HG03354 (cell line): ENCODE data around the gene LXN.

Experiments used
- ATAC-seq: cut with Tn5 transposase; IDR thresholded peaks from one replicate; pipeline ENCODE4 v1.9.1; 2021; ENCODE audit warnings: mild to moderate bottlenecking; ENCODE audit not compliant: unreplicated experiment, poor library complexity, severe bottlenecking

The LXN gene

GRCh38 chr3:158679547-158680000, 7.1 kb upstream of the LXN start:
- ATAC-seq = no peak

DNA sequence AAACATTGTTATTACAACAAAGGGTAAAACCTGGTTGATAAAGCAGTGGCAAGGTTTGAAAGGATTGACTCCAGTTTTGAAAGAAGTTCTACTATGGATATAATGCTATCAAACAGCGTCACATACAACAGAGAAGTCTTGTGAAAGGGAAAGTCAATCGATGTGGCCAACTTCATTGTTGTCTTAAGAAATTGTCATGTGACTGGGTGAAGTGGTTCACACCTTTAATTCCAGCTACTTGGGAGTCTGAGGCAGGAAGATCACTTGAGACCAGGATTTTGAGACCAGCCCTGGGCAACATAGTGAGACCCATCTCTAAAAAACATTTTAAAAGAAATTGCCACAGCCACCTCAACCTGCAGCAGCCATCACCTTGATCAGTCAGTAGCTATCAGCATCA, 6.2 kb upstream of the LXN start:
- ATAC-seq = no peak

DNA sequence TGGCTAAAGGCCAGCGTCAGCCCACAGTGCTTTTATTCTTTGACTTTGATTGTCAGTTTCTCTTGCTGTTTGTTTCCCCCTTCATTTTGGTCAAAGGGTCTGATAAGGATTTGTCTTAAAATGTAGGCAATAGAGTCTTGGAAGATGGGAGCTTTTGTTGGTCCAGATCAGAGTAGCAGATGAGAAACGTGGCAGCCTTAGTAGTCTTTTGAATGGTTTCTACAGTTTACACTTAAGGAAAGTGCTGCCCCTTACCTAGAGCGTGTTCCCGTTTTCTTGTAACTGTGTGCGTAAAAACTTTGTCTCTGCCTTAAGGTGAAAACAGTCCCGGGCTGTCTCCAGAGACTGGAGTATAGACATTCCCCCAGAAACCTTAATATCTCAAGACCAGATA, 630 bp downstream of the LXN start:
- ATAC-seq = peak; percentile 2

DNA sequence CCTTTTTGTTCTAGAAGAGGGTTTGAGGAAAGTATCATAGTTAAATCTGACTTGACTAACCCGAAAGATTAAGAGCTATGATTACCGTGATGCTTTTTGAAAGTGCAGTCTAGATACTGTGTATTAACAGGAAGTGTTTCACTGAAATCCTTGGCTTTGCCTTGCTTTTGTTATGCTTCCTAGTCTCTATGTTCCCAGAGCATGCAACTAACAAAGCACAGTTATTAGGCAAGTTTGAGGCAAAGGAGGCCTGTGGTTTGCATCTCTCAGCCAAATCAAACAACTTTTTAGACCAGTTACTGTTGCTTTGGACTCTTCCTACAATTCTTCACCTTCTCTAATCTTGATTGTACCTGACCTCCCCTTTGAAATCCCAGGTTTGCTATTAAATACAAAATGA, 3.9 kb downstream of the LXN start:
- no peak for ATAC-seq

GRCh38 chr3:158666416-158666815, 6.0 kb downstream of the LXN start:
- ATAC-seq = no peak

DNA sequence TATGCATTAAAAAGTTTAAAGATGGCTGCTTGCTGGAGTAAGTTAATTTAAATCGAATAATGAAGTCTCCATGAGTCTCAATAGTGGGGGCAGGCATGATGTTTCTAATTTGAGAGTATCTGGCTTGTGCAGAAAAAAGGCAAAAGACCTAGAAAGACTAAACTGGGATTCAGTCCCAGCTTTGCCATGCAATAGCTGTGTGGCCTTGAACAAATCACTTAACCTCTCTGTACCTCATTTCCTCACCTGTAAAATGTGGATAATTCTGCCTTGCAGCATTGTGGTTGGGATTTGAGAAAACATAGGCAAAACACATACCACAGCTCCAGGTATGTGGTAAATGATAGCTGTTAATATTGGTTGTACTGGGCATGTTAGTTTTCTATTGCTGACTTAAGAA, 8.6 kb downstream of the LXN start:
- no peak for ATAC-seq

DNA sequence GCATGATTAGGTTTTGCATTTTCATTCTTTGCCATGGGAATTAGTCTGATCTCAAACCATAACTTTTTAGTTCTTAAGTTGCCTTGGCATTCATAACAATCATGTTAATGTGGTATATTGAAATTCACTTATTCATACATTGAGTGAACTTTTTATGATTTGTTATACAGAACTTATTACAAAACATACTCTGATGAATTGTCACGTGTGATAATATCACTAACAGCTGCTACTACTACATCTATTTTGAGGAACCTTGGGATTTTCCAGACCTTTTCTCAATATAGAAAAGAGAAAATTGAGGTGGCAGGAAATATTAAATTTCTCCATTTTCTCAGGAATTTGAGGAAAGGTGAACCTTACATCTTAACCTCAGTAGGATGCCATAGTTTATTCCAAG, 9.2 kb downstream of the LXN start:
- ATAC-seq = no peak

DNA sequence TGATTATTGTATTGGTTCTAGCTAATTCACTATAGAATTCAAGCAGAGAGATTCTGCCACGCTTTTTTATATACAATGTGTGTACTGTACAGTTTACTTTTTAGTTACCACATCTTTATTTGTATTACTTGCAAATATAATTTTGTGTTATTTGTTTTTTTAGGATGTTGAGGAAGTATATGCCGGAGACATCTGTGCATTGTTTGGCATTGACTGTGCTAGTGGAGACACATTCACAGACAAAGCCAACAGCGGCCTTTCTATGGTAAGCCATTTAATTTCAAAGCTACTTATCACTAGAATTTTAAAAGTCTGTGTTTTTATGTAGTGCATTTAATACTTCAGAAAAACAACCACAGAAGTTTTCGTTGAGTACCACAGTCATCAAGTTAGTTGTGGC, 11.7 kb downstream of the LXN start:
- no peak for ATAC-seq

GRCh38 chr3:158659454-158660237, 12.8 kb downstream of the LXN start:
- peak; percentile 98 for ATAC-seq

- no peak for ATAC-seq
Observed at GRCh38 chr3:158658889-158659288, 13.6 kb downstream of the LXN start.

GRCh38 chr3:158652463-158652862, 20.0 kb downstream of the LXN start:
- ATAC-seq = no peak

DNA sequence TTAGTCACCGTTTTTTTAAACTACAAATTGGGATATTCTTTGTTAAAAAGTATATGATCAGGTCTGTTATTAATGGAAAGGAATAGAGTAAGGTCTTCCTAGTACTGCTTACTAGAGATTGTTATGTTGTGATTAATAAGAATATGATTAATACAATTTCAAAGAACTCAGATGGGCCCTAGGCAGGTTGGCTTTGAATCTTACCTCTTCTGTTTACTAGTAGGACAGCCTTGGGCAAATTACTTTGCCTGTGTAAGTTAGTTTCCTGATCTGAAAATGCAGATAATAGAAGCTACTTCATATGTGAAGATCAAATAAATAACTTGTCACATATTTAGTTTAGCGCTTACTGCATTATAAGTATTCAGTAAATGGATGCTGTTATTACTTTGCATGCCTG, 21.3 kb downstream of the LXN start:
- ATAC-seq = no peak

GRCh38 chr3:158649791-158650190, 22.7 kb downstream of the LXN start:
- ATAC-seq = no peak

GRCh38 chr3:158644345-158644908, 28.0 kb downstream of the LXN start, which contains the start of gene GFM1:
TSS of gene GFM1 (plus strand) at chr3:158644527. CDS start at chr3:158644635, 108 bp downstream.
- peak; percentile 98 for ATAC-seq

- no peak for ATAC-seq
Observed at GRCh38 chr3:158642474-158643210, 29.8 kb downstream of the LXN start.

- no peak for ATAC-seq
Observed at GRCh38 chr3:158642005-158642404, 30.4 kb downstream of the LXN start.

DNA sequence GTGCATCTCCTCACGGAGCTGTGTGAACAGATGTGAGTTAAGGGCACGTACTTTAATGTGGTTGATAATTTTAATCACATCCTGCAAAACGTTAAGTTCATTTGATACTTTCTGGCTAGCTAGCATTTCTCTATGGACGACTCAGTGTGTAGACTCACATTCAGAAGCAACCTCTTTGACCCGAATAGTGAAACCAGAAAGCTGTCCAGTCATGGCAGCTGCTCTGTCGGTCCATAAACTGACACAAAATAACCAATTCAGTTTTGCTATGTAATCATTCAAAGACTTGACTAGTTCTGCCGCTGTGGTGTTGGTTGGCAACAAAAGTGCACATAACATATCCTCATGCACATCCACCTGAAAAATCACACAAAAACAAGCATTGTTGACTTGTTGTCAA, 31.8 kb downstream of the LXN start:
- ATAC-seq = no peak

DNA sequence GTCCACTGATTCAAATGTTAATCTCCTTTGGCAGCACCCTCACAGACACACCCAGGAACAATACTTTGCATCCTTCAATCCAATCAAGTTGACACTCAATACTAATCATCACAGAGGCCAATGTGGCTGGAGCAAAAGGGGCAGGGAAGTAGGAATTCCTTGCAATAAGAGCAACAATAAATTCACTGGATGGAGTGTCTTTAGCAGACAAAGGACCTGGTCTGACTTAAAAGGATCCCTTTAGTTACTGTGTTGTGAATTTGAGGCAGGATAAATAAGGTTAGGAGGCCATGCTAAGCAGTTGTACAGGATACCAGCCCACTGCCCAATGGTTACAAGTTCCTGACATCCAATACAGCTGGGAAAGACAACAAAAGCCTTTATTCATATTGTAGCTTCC, 40.5 kb downstream of the LXN start:
- ATAC-seq = no peak

GRCh38 chr3:158625881-158626280, 46.6 kb downstream of the LXN start:
- no peak for ATAC-seq

GRCh38 chr3:158617982-158618875, 54.2 kb downstream of the LXN start:
- ATAC-seq = no peak
